Measurements from ENCODE around the gene SLC22A25. TPM values are rescaled to one million over a fixed set of nuclear protein-coding genes. Genes with fewer than 3 reads are reported as not detected.

SLC22A25 gene
- total and polyA plus RNA-seq, 10 of the 15 experiments (the other 5 are each of a cell fraction or from before 2014, with no cell fraction given): not detected

- TF ChIP-seq E2F8 (IDR thresholded peaks at IDR 0.05; ENCODE audit: low read depth, partially characterized antibody): no peak
- TF ChIP-seq DPF2 (IDR thresholded peaks at IDR 0.05): no peak
- no peak for TF ChIP-seq MEF2A (IDR thresholded peaks at IDR 0.05; ENCODE audit: insufficient read depth, low read depth, low read length)
- no peak for TF ChIP-seq POLR2AphosphoS5 (IDR thresholded peaks at IDR 0.05; ENCODE audit: low read length)
- TF ChIP-seq WRNIP1 (IDR thresholded peaks at IDR 0.05; ENCODE audit: borderline replicate concordance, low read depth, low read length): no peak
- no peak for TF ChIP-seq NRF1 (conservative IDR thresholded peaks at IDR 0.05; ENCODE audit: low read depth, low read length)
- TF ChIP-seq NR2F1 (conservative IDR thresholded peaks at IDR 0.05): no peak
Observed at GRCh38 chr11:63274776-63275175, 31.4 kb upstream of the SLC22A25 start (continued).

GRCh38 chr11:63273685-63274084, 30.3 kb upstream of the SLC22A25 start:
- Histone ChIP-seq H3K79me2 (ENCODE audit: control insufficient read depth, insufficient read depth, low read length) (no peaks in the 10 kb centered on the region), H3K4me1 (ENCODE audit: control insufficient read depth, insufficient read depth, low read length) (no peaks in the 10 kb centered on the region), H3K4me2 (ENCODE audit: control insufficient read depth, insufficient read depth) (no peak overlapping the region), H2AFZ (ENCODE audit: control insufficient read depth, low read depth, low read length) (no peak overlapping the region), H3K27ac (ENCODE audit: control insufficient read depth, insufficient read depth) (no peak overlapping the region), H3K4me3 (no peak overlapping the region), H3K36me3 (ENCODE audit: control insufficient read depth in 2 of 2, insufficient read depth in 2 of 2, low read length in 1 of 2) (no peaks in the 10 kb centered on the region), H3K9me3 (replicated peaks; ENCODE audit: control insufficient read depth, insufficient read depth, low read length) (no peaks in the 10 kb centered on the region), H3K9ac (ENCODE audit: control insufficient read depth, insufficient read depth, low read length) (no peak overlapping the region), H3K27me3 (replicated peaks in 1 of 2; ENCODE audit: control insufficient read depth in 2 of 2, insufficient read depth in 2 of 2, low read length in 1 of 2) (no peaks in the 10 kb centered on the region; a peak in 1 of 4 replicates), H4K20me1 (ENCODE audit: control insufficient read depth, insufficient read depth) (no peaks in the 10 kb centered on the region)
- RAD21 ChIA-PET (ENCODE audit: unreplicated experiment): no interaction called here
- POLR2A ChIA-PET: no interaction called here
- no peak for DNase-seq (ENCODE audit: low read depth, low spot score)
- CTCF ChIA-PET: no interaction called here
- FAIRE-seq: no peak
- intact Hi-C loops (cut with micrococcal nuclease; ENCODE audit: unreplicated experiment) (no loop called here), in situ Hi-C loops (cut with MboI) (no loop called here)
- ATAC-seq: no peak
- SMC1A ChIA-PET (ENCODE audit: uncharacterized antibody, unreplicated experiment): no interaction called here
- TF ChIP-seq SREBF2 (IDR thresholded peaks at IDR 0.05; ENCODE audit: low read length) (no peak), E2F8 (IDR thresholded peaks at IDR 0.05; ENCODE audit: low read depth, partially characterized antibody) (no peak), YY1 (IDR thresholded peaks at IDR 0.05; ENCODE audit: low read depth, low read length) (no peak), PKNOX1 (IDR thresholded peaks at IDR 0.05) (no peak), TBL1XR1 (IDR thresholded peaks at IDR 0.05; ENCODE audit: low read depth, low read length) (no peak), NFYA (IDR thresholded peaks at IDR 0.05; ENCODE audit: borderline replicate concordance, low read depth, low read length) (no peak), NR2F1 (conservative IDR thresholded peaks at IDR 0.05) (no peak)
- no TSS peak for BruUV-seq (replicated peaks)
- WGBS (ENCODE audit: insufficient coverage, insufficient replicate concordance, low lambda C conversion rate, missing lambda C conversion rate): 64% methylated on average over 3 of the region's 3 CpGs

All from GM12878 (cell line).